ENCODE results near the gene SPNS2. TPM values are rescaled to one million over a fixed set of nuclear protein-coding genes. Genes with fewer than 3 reads are reported as not detected.

Gene SPNS2
- total RNA-seq, 2 donors from 2014 or later: 13.7 to 17.4 TPM

- no peaks in the 10 kb centered on the region for H3K9me3 ChIP-seq
- no peak for TF ChIP-seq CTCF (IDR thresholded peaks at IDR 0.05)
- no peaks in the 10 kb centered on the region for H3K36me3 ChIP-seq
- DNase-seq: no peak
- H3K9ac ChIP-seq (ENCODE audit: low read depth in 2 of 2, low read length in 2 of 2): no peak overlapping the region
- intact Hi-C loops (cut with DNase I): no loop called here
- H3K4me1 ChIP-seq: no peaks in the 10 kb centered on the region
- no peaks in the 10 kb centered on the region for H3K27me3 ChIP-seq
- no peak overlapping the region for H3K4me3 ChIP-seq
- no peak overlapping the region for H3K27ac ChIP-seq
These were observed 12.7 kb downstream of the SPNS2 start for GRCh38 chr17:4511199-4511932.

- no peak for DNase-seq
- no peak for TF ChIP-seq CTCF (IDR thresholded peaks at IDR 0.05)
- Histone ChIP-seq H3K9ac (ENCODE audit: low read depth in 2 of 2, low read length in 2 of 2) (no peak overlapping the region), H3K4me3 (no peak overlapping the region), H3K36me3 (no peaks in the 10 kb centered on the region), H3K4me1 (no peaks in the 10 kb centered on the region), H3K27me3 (no peaks in the 10 kb centered on the region), H3K27ac (no peak overlapping the region), H3K9me3 (no peaks in the 10 kb centered on the region)
- intact Hi-C loops (cut with DNase I): no loop called here
These were observed 13.8 kb downstream of the SPNS2 start for GRCh38 chr17:4512156-4513112.

- intact Hi-C loops (cut with DNase I): no loop called here
- Histone ChIP-seq H3K36me3 (no peaks in the 10 kb centered on the region), H3K4me1 (no peaks in the 10 kb centered on the region), H3K9me3 (no peaks in the 10 kb centered on the region), H3K27me3 (no peaks in the 10 kb centered on the region), H3K9ac (ENCODE audit: low read depth in 2 of 2, low read length in 2 of 2) (no peak overlapping the region), H3K27ac (no peak overlapping the region), H3K4me3 (no peak overlapping the region)
- no peak for TF ChIP-seq CTCF (IDR thresholded peaks at IDR 0.05)
- DNase-seq: no peak
These were observed 14.7 kb downstream of the SPNS2 start for GRCh38 chr17:4513113-4514032.

GRCh38 chr17:4514206-4514605, 15.5 kb downstream of the SPNS2 start:
- intact Hi-C loops (cut with DNase I): no loop called here
- Histone ChIP-seq H3K27me3 (no peaks in the 10 kb centered on the region), H3K4me1 (no peaks in the 10 kb centered on the region), H3K4me3 (no peak overlapping the region), H3K9me3 (no peaks in the 10 kb centered on the region), H3K27ac (no peak overlapping the region), H3K9ac (ENCODE audit: low read depth in 2 of 2, low read length in 2 of 2) (no peak overlapping the region), H3K36me3 (no peaks in the 10 kb centered on the region)
- no peak for DNase-seq
- no peak for TF ChIP-seq CTCF (IDR thresholded peaks at IDR 0.05)

GRCh38 chr17:4514779-4515178, 16.1 kb downstream of the SPNS2 start:
- no peak overlapping the region for H3K9ac ChIP-seq (ENCODE audit: low read depth in 2 of 2, low read length in 2 of 2)
- H3K9me3 ChIP-seq: no peaks in the 10 kb centered on the region
- intact Hi-C loops (cut with DNase I): no loop called here
- H3K27ac ChIP-seq: no peak overlapping the region
- no peak for DNase-seq
- no peak overlapping the region for H3K4me3 ChIP-seq
- H3K4me1 ChIP-seq: no peaks in the 10 kb centered on the region
- H3K27me3 ChIP-seq: no peaks in the 10 kb centered on the region
- no peak for TF ChIP-seq CTCF (IDR thresholded peaks at IDR 0.05)
- H3K36me3 ChIP-seq: no peaks in the 10 kb centered on the region

All from colonic mucosa (tissue), 4 donors.